Thyroid gland (tissue), 4 donors: ENCODE results near the gene C17orf107.

Source experiments
- CTCF ChIP-seq, 6 experiments: fragments of 200-600 bp in 3 of 6; fragments of 450-650 bp in 3 of 6; sonication (generic) in 3 of 6; IDR thresholded peaks; one replicate each; pipeline ENCODE4 v1.5.1; 2016 to 2019; ENCODE audit warnings: antibody characterized with exemption in 6 of 6, mild to moderate bottlenecking in 2 of 6, inconsistent platforms in 1 of 6, moderate library complexity in 1 of 6
- POLR2A ChIP-seq, 2 donors: fragments of 450-650 bp; IDR thresholded peaks; one replicate each; pipeline ENCODE4 v1.6.1; 2017; ENCODE audit warnings: antibody characterized with exemption in 2 of 2, mild to moderate bottlenecking in 2 of 2, moderate library complexity in 1 of 2

GRCh38 chr17:4947411-4948165 lies 48.3 kb downstream of the C17orf107 start:
- TF ChIP-seq POLR2A (IDR thresholded peaks at IDR 0.05) (no peak), CTCF (IDR thresholded peaks at IDR 0.05) (no peak)
